HG03442 (cell line): ENCODE measurements around the gene WDR33.

Experiments
- ATAC-seq: cut with Tn5 transposase; IDR thresholded peaks from one replicate; pipeline ENCODE4 v1.9.1; 2021; ENCODE audit warnings: mild to moderate bottlenecking, moderate library complexity; ENCODE audit not compliant: unreplicated experiment

WDR33 gene

DNA sequence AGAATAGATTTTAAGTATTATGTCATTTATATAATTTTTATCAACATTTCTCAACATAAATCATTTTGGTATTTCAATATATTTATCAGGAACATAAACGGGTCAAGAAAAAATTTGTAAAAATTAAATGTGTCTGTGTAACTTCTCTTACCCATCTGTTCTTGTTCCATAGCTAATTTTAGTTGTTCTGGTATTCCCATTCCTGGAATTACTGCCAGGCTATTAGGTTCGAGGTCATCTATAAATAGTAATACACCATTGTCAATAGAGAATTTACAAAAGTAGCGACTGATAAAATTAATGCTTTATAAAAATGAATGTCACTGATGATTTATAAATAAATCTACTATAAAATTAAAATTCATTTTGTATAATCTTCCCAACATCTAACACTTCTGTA is 88.2 kb downstream of the WDR33 start:
- ATAC-seq, result no peak

DNA sequence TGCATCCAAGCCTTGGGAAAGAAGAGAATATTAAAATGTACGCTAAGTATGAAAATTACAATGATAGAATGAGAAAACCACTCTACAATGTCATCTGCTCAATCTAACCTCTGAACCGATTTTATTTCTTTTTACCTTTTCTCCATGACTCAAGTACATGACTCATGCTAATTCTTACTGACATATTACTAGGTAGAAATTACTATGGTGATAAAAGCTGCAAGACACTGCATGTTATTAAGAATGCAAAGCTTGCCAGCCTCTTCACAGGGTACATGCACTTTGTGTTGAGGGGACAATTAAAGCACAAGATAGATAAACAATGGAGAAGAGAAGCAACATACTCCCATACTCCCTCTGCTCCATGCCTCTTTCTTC is 89.0 kb downstream of the WDR33 start:
- no peak for ATAC-seq

DNA sequence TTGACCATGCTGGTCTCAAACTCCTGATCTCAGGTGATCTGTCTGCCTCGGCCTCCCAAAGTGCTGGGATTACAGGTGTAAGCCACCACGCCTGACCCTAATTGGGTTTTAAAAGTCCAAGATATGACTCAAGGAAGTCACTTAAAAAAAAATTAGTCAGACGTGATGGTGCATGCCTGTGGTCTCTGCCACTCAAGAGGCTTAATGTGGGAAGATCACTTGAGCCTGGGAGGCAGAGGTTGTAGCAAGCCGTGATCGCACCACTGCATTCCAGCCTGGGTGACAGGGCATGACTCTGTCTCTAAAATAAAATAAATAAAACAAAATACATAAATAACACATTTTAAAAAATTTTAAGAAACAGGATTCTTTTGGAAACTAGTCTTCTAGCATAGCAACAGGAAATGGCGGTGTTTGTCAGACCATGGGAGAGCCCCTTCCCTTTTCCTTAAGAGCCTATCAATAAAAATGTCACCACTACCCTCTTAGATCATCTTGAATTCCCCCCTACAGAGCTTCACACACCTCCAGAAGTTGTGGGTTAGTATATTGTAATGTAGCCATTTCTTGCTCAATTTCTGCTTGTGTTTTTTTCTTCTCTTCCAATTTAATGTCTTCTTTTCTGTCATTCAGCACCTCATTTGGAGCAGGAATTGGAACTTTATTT is 89.5 kb downstream of the WDR33 start:
- ATAC-seq, result no peak

DNA sequence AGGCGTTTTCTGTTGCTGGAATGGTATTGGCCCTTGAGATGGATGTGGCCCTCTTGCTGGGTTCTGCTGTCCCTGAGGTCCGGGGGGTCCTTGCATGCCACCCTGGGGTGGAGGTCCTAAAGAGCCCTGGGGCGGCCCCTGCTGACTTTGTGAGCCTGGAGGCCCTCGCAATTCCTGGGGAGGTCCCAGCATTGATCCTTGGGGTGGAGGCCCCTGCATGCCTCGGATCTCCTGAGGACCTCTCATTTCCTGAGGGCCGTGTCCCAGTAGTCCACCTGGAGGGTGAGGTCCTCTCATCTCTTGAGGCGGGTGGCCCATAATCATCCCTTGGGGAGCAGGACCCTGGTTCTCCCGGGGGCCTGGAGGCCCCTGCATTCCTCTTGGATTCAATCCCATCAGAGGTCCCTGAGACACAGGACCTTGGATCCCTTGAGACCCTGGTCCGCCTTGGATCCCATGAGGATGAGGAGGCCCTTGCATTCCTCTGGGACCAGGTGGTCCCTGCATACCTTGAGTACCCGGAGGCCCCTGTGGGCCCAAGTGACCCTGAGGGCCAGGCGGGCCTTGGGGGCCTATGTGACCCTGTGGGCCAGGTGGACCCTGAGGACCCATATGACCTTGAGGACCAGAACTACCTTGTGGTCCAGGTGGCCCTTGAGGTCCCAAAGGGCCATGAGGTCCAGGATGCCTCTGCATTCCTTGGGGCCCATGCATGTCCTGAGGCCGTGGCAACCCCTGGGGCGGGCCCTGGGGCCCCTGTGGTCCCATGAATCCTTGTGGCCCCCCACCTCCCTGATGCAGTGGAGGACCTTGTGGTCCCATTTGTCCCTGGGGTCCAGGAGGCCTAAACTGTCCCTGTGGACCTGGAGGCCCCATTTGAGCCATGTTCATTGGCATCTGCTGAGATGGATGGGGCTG is 91.4 kb downstream of the WDR33 start:
- ATAC-seq, result no peak

DNA sequence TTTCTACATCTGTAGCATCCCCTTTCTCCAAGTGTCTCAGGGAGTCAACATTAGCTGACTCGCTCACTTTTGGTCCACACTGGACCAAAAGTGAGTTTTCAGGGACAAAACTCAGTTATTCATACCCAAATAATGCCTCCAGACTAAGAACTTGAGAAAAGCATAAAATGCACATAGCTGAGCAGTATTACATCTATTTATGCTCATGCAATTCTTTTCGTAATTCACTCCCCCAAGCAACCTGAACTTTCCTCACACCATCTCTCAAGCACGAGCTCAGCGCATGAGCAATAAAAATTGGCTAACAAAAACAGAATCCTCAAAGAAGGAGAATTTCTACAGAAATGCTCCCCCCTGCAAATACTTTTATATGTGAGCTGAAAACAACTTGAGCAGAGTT is 92.7 kb downstream of the WDR33 start:
- ATAC-seq, result no peak

DNA sequence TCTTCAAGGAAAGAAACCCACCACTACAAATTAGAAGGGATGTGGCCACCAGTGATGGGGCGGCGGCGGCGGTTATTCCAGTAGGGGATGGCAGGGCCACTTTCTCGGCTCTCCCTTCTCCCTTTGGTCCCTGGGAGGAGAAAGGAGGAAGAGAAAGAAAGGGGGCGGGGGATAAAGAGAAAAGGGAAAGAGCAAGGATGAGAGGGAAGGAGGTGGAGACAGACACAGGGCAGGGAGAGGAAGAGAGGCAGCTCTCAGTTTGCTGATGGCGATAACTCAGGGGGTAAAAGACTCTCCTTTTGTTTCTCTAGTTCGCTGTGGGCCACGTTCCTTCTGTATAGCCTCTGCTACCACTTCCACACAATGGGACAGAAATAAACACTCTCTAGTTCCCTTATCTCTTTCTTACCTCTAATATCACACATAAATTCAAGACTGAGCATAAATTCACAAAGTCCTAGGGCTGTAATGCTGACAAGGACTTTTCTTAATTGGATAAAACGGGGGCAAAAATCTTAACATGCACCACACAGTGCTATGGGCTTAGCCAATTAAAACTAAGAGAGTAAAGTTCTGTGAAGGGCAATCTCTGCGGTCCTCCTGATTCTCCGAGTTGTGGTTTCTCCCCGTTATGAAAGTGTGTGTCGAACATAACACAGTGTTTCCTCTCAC is 95.1 kb downstream of the WDR33 start:
- no peak for ATAC-seq

DNA sequence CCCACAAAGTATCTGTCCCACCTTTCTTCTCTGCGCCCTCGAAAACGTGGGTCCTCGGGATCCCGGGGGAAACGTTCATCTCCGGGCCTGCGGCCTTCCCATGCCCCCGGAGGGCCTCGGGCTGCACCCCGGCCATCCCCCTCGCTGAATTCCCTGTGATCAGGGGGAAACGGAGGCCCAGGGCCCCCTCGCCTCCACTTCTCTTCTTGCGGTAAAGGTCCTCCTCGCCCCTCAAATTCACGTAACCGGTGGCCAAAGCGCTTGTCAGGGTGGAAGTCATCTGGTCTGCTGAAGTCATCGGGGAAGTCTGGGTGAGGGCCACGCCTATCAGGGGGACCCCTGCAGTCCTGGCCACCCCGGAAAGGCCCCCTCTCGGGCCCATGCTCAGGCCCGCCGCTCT is 97.4 kb downstream of the WDR33 start:
- no peak for ATAC-seq

DNA sequence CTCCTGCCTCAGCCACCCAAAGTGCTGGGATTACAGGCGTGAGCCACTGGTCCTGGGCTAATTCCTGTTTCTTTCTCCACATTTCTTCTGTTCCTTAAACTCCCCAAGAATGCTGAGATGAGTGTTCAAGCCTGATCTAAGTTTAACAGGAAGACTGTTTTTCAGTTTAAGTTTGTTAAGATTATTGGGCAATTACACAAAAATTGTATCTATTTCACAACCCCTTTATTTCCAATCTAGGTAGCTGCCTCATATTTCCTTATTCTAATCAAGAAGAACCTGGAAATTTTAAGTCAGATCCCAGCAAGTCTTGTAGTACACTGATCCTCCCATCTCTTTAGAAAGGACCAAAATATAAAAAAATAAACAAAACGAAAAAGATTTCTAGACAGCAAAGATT is 98.0 kb downstream of the WDR33 start:
- no peak for ATAC-seq

DNA sequence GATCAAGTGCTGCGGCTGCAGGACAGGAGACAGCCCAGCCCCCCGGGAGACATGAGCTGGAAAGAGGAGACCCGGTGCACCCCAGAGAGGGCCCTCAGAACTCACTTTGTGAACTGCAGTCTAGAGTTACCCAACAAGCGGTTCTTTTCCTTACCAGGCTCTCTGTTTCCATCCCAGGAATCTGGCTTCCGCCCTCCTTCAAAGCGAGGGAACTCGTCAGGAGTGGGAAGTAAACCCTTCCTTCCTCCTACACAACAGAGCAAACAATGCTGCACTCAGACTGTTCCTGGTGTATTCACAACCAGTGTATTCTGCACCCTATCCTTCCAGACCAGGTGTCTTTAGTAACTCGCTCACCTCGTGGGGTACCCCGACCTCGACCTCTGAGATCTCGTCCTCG is 101.6 kb downstream of the WDR33 start:
- ATAC-seq, result no peak

DNA sequence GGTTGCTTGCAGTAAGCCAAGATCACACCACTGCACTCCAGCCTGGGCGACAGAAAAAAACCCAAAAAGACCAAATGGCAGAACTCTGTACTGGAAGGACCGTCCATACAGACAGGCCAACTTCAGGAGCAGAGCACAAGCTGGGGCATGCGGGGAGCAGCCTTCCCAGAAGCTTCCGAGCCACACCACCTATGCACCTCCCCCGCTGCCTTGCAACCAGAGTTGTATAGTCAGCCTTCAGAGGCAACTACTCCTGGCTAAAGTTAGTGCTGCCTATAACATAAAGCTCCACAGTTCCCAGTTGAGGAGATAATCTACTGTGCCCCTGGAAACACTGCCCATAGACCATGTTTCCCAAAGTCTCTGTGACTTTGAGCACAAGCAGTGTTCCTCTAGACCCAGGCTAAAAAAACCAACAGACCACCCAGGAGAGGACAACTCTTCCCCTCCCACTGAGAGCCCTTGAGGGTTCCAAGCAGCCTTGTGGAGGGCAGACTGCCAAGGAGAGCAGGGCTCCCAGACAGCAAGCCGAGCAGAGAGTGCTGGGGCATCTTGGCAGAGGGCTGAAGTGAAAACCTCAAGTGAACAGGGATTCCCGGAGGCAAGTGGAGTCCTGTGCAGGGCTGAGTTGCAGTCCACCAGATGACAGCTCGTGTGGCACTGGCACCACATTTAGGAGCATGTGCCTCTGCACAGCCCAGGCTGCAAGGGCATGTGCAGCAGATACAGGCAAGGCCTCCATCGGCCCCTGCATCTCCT is 102.9 kb downstream of the WDR33 start:
- no peak for ATAC-seq

DNA sequence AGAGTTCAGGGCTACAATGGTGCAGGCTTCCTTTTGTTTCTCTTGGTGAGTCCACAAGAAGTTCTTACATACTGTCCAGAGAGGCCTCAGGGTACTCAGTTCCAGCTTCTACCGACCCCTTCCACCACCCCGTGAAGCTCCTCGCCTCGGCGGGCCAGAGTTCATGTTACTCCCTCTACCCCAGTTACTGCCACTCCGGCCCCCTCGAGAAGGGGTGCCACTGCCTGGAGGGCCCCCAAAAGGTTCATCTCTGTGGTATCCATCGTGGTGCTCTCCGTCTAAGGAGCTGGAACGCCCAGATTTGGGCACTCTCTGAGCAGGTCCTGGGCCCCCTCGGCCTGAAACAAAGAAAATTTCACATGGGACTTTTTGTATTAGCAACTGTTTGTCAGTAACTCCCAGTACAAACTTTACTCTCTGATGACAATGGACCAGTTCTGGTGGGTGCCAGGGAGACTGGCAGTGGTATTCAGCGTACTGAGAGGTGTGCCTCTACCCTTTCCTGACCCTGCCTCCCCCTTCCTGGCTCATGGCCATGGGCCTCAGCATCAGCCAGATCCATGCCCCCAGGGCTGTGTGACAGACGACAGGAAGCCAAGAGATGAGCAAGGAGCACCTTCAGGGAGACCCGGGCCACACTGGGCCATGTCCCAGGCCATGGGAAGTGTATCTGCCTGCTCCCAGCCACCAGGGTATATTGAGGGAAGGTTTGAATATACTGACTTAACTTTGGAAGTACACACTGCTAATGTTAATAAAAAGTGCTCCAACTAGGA is 104.6 kb downstream of the WDR33 start:
- ATAC-seq, result no peak

DNA sequence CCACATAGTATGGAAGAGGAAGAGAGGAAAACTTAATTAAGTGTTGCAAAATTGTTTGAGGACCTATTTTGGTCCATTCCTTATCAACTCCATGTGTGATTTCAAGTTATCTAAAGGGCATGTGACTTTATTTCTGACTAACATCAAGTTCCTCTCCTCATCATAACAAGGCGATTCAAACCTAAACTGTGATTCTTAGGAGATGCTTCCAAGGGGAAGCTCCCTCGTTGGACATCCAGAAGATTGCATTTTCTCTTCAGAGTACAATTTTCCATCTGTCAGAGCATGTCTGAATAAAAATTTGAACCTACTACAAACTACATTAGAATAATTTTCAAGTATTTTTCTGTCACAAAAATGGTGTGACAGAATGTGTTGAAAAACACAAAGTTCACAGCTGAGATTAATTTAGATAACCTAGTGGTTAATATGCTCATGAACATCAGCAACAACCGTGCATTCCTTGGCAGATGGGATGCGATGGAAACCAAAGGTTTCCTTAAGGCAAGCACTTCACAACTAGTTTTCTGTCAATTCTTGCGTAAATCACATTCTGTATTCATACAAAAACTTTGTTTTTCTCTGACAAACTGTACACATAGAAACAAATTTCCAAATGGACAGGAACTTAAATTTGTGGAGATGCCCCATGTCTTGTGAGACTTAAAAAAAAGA is 105.4 kb downstream of the WDR33 start:
- ATAC-seq, result no peak

DNA sequence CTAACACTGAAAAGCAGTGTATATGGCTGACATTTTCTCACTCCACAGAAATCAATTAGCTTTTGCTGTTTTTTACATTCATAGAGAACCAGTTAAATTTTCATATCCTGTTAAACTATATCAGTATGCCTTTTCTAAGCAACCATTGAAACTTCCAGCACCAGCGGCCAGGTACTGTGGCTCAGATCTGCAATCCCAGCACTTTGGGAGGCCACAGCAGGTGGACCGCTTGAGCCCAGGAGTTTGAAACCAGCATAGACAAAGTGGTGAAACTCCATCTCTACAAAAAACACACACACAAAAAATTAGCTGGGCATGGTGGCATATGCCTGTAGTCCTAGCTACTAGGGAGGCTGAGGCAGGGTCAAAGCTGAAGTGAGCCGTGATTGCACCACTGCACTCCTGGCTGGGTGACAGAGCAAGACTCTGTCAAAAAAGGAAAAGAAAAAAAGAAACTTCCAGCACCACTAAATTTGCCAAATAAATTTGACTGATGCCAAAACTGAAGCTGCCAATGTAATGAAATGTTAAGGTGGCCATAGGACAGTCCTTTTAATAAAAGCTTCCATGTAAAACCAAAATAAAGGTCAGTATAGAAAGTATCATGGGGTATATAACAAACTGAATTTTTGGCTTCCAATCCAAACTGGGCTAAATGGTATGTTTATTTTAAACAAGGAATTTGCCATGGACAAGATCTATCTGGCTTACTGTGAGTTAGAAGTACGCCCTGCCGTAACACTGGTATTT is 106.2 kb downstream of the WDR33 start:
- ATAC-seq, result no peak

DNA sequence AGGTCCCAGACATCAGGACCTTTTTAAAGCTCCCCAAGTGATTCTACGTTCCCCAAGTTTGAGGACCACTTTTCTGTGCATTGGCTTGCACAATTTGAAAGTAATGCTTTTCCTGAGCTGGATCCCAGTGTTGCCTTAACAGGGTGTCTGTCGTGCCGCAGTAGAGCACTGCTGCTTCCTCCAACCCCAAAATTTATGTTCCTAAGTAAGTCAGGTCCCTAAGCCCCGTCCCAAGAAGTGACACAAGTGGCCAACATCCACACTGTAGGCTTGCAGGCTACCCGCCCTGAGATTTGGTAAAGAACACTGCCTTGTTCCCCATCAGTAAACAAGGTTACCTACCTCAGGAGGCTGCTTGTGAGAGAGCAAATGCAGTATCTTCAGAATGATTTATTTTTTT is 107.7 kb downstream of the WDR33 start:
- no peak for ATAC-seq

DNA sequence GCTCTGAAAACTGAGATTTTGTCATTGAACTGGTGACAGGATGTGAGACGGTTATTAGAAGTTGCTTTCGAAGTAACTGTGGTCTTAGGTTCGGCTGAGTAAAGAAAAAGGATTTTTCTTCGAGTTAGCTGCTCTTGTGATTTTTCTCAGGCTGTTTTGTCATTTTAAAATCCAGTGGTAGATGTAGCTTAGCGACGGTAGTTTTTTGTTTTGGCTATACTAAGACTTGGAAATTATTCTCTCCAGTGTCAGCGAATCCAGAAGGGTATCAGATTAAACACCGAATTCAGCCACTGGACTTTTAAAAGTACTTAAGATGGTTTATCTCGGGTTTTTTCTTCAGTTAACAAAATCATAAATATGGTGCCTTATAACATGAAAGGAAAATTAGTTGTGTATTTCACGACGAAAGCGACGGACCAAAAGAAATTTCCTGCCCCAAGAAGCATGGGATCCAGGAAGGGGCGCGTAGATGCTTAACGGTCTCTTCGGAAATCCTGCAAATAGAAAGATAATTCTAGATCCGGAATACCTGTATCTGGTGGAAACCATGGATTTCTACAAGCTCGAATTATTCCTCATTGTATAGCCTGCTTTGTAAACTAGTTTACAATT is 108.5 kb downstream of the WDR33 start:
- ATAC-seq, result no peak

DNA sequence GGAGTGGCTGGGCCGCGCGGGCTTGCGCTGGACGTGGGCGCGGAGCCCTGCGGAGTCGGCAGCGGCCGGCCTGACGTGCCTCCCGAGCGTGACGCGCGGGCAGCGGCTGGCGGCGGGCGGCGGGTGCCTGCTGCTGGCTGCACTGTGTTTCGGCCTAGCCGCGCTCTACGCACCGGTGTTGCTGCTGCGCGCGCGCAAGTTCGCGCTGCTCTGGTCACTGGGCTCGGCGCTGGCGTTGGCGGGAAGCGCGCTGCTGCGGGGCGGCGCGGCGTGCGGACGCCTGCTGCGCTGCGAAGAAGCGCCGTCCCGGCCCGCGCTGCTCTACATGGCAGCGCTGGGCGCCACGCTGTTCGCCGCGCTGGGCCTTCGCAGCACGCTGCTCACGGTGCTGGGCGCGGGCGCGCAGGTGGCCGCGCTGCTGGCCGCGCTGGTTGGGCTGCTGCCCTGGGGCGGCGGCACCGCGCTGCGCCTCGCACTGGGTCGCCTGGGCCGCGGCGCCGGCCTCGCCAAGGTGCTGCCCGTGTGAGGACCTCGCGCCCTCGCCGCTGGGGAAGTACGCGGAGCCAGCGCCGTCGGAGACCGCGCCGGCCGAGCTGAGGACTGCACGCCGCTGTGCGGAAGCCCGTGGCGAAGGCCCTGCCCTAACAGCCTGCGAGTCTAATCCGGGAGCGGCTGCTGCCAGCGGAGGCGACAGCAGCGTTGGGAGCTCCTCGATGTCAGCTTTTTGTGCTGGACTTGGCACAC is 109.1 kb downstream of the WDR33 start:
- ATAC-seq, result peak; percentile 41

DNA sequence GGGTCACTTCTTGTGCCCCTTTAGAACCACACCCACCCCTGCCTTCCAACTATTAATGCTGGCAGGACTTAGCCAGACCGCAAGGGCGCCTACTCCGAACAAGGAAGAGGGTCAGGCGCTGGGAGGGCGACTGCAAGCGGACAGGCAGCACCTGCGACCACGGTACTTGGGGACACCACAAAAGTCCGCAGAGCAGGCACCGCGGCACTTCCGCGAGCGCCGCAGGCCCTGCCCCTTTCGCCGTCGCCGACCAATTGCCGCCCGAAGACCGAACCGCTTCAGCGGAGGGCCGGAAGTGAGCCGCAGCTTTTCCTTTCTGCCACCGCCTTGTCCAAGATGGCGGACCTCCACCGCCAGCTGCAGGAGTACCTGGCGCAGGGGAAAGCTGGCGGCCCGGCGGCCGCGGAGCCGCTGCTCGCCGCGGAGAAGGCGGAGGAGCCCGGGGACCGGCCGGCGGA is 109.7 kb downstream of the WDR33 start, which contains the start of gene SFT2D3:
TSS of gene SFT2D3 (plus strand) at position 305 of the 458 bp plus-strand sequence. CDS start at position 337, 32 bp downstream.
- peak; percentile 66 for ATAC-seq
